Gastroesophageal sphincter (tissue), 3 donors: ENCODE data around the gene CHMP6.

Source experiments
- CTCF ChIP-seq, 4 experiments: fragments of 200-600 bp in 2 of 4; fragments of 450-650 bp in 2 of 4; sonication (generic) in 1 of 4; IDR thresholded peaks; one replicate each; pipeline ENCODE4 v1.5.1; 2017 to 2019; ENCODE audit warnings: antibody characterized with exemption in 4 of 4, mild to moderate bottlenecking in 2 of 4, moderate library complexity in 2 of 4
- POLR2A ChIP-seq, 2 donors: fragments of 450-650 bp; IDR thresholded peaks; one replicate each; pipeline ENCODE4 v1.6.1; 2017; ENCODE audit warnings: antibody characterized with exemption in 2 of 2, mild to moderate bottlenecking in 2 of 2, moderate library complexity in 1 of 2
- POLR2AphosphoS5 ChIP-seq: sonication (generic); formaldehyde crosslinking; IDR thresholded peaks from one replicate; pipeline ENCODE4 v1.6.1; 2017; ENCODE audit warnings: antibody characterized with exemption

- TF ChIP-seq CTCF (IDR thresholded peaks at IDR 0.05) (no peak), POLR2A (IDR thresholded peaks at IDR 0.05) (no peak), POLR2AphosphoS5 (peak; percentile 23)
Observed at GRCh38 chr17:81026266-81027036, 34.8 kb downstream of the CHMP6 start.
